NT2/D1 (cell line): ENCODE measurements around the gene GCSAM.

Experiments used
- YY1 ChIP-seq: IDR thresholded peaks from 2 replicates; pipeline ENCODE4 v1.6.1; 2011; ENCODE audit not compliant: insufficient read length, insufficient read depth
- ZNF274 ChIP-seq: IDR thresholded peaks from 2 replicates; pipeline ENCODE4 v1.6.1; 2011; ENCODE audit warnings: mild to moderate bottlenecking, low read depth, low read length

- TF ChIP-seq YY1 (no peak), ZNF274 (no peak)
Observed at GRCh38 chr3:112126511-112126911, 6.5 kb downstream of the GCSAM start.
